Measurements from ENCODE around the gene RNF183. TPM values are rescaled to one million over a fixed set of nuclear protein-coding genes. Genes with fewer than 3 reads are reported as not detected.
A peak's percentile ranks its signal among the peaks of the same experiment; 100 is the strongest.

Gene RNF183
- polyA plus RNA-seq, 3 donors: not detected

DNA sequence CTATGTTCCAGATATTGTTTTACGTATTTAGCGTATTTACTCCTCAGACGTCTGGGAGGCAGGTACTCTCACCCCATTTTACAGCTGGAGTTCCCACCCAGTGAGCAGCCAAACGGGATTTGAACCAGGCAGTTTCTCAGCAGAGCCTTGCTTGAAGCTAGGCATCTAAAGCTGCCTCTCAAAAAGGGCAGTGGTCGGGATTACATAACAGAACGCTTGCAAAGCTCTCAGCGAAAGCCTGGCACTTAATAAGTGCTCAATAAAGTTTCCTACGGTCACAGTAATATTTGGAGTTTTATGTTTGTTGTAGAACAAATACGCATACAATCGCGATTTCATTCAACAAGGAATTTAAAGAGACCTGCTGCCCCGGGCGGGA, 45.9 kb upstream of the RNF183 start:
- Histone ChIP-seq H3K27ac (ENCODE audit: low read depth in 1 of 2, low read length in 2 of 2) (no peak overlapping the region), H3K79me2 (ENCODE audit: insufficient read depth, low read length) (no peaks in the 10 kb centered on the region), H4K20me1 (ENCODE audit: insufficient read depth, low read length) (no peaks in the 10 kb centered on the region), H3K4me1 (ENCODE audit: control insufficient read depth in 1 of 2, insufficient read depth in 2 of 2, low read length in 2 of 2) (peaks cover 19 to 21% of the 10 kb centered on the region in 2 donors), H3K36me3 (replicated peaks in 1 of 2; ENCODE audit: control insufficient read depth in 1 of 2, insufficient read depth in 2 of 2, low read length in 2 of 2) (no peaks in the 10 kb centered on the region), H2AFZ (ENCODE audit: insufficient read depth, low read depth, low read length, poor library complexity, severe bottlenecking) (peak overlapping the region; percentile 85), H3K4me3 (replicated peaks in 1 of 3; ENCODE audit: low read depth in 2 of 3, low read length in 3 of 3) (peak overlapping the region in 1 of 3 experiments; percentile 80), H3K27me3 (ENCODE audit: control insufficient read depth in 2 of 2, insufficient read depth in 2 of 2, low read length in 2 of 2) (peaks cover 0 to 3% of the 10 kb centered on the region in 2 donors), H3K9ac (ENCODE audit: insufficient read depth, low read length, poor library complexity, severe bottlenecking) (peak overlapping the region; percentile 53), H3K9me3 (replicated peaks in 1 of 2; ENCODE audit: control insufficient read depth in 1 of 2, insufficient read depth in 1 of 2, low read length in 2 of 2) (no peaks in the 10 kb centered on the region), H3K4me2 (replicated peaks; ENCODE audit: extremely low read depth, low read length, poor library complexity, severe bottlenecking) (peak overlapping the region; percentile 93)
- 30% methylated on average over 9 of the region's 13 CpGs for WGBS (ENCODE audit: insufficient coverage)
- Mint-ChIP-seq H3K27ac (no peak overlapping the region), H3K36me3 (no peaks in the 10 kb centered on the region), H3K9me3 (no peaks in the 10 kb centered on the region), H3K4me3 (peak overlapping the region; percentile 72 to 86), H3K27me3 (ENCODE audit: low read depth in 3 of 3) (peaks cover 8 to 14% (median 12%) of the 10 kb centered on the region in 3 donors), H3K4me1 (peaks cover 30% of the 10 kb centered on the region)
- intact Hi-C loops (cut with micrococcal nuclease): loop anchor here in 1 of 2 donors (10.0 kb wide), 1 partner anchor 56 kb away; the partner anchor contains the start of gene ALAD
- TF ChIP-seq, protein P1, sequence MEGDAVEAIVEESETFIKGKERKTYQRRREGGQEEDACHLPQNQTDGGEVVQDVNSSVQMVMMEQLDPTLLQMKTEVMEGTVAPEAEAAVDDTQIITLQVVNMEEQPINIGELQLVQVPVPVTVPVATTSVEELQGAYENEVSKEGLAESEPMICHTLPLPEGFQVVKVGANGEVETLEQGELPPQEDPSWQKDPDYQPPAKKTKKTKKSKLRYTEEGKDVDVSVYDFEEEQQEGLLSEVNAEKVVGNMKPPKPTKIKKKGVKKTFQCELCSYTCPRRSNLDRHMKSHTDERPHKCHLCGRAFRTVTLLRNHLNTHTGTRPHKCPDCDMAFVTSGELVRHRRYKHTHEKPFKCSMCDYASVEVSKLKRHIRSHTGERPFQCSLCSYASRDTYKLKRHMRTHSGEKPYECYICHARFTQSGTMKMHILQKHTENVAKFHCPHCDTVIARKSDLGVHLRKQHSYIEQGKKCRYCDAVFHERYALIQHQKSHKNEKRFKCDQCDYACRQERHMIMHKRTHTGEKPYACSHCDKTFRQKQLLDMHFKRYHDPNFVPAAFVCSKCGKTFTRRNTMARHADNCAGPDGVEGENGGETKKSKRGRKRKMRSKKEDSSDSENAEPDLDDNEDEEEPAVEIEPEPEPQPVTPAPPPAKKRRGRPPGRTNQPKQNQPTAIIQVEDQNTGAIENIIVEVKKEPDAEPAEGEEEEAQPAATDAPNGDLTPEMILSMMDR (IDR thresholded peaks at IDR 0.05): no peak
- DNase-seq: no peak

GRCh38 chr9:113348437-113348836, 45.3 kb upstream of the RNF183 start:
- H3K27me3 Mint-ChIP-seq (ENCODE audit: low read depth in 3 of 3): peaks cover 8 to 14% (median 12%) of the 10 kb centered on the region in 3 donors
- Histone ChIP-seq H3K4me3 (replicated peaks in 1 of 3; ENCODE audit: low read depth in 2 of 3, low read length in 3 of 3) (no peak overlapping the region), H3K36me3 (replicated peaks in 1 of 2; ENCODE audit: control insufficient read depth in 1 of 2, insufficient read depth in 2 of 2, low read length in 2 of 2) (no peaks in the 10 kb centered on the region), H3K27me3 (ENCODE audit: control insufficient read depth in 2 of 2, insufficient read depth in 2 of 2, low read length in 2 of 2) (peaks cover 0 to 3% of the 10 kb centered on the region in 2 donors), H3K4me2 (replicated peaks; ENCODE audit: extremely low read depth, low read length, poor library complexity, severe bottlenecking) (no peak overlapping the region), H3K27ac (ENCODE audit: low read depth in 1 of 2, low read length in 2 of 2) (no peak overlapping the region), H3K4me1 (ENCODE audit: control insufficient read depth in 1 of 2, insufficient read depth in 2 of 2, low read length in 2 of 2) (peaks cover 19 to 21% of the 10 kb centered on the region in 2 donors), H3K9me3 (replicated peaks in 1 of 2; ENCODE audit: control insufficient read depth in 1 of 2, insufficient read depth in 1 of 2, low read length in 2 of 2) (no peaks in the 10 kb centered on the region), H2AFZ (ENCODE audit: insufficient read depth, low read depth, low read length, poor library complexity, severe bottlenecking) (no peak overlapping the region), H3K79me2 (ENCODE audit: insufficient read depth, low read length) (no peaks in the 10 kb centered on the region), H3K9ac (ENCODE audit: insufficient read depth, low read length, poor library complexity, severe bottlenecking) (no peak overlapping the region), H4K20me1 (ENCODE audit: insufficient read depth, low read length) (no peaks in the 10 kb centered on the region)
- no peak for DNase-seq
- no peaks in the 10 kb centered on the region for H3K36me3 Mint-ChIP-seq
- intact Hi-C loops (cut with micrococcal nuclease): loop anchor here in 1 of 2 donors (10.0 kb wide), 1 partner anchor 56 kb away; the partner anchor contains the start of gene ALAD
- no peak overlapping the region for H3K27ac Mint-ChIP-seq
- H3K9me3 Mint-ChIP-seq: no peaks in the 10 kb centered on the region
- WGBS (ENCODE audit: insufficient coverage): no CpG with 5 or more reads among the region's 3 CpGs
- TF ChIP-seq, protein P1 (IDR thresholded peaks at IDR 0.05): no peak
- H3K4me3 Mint-ChIP-seq: no peak overlapping the region
- peaks cover 35% of the 10 kb centered on the region for H3K4me1 Mint-ChIP-seq
